Prostate gland (tissue), 2 donors: ENCODE data around the gene OIP5. TPM values are rescaled to one million over a fixed set of nuclear protein-coding genes. Genes with fewer than 3 reads are reported as not detected.

Experiments used
- DNase-seq: peaks from one replicate; pipeline ENCODE4 v3.0.0-alpha.2; 2019; ENCODE audit warnings: low spot score
- H3K27ac ChIP-seq, 2 donors: fragments of 200-600 bp; sonication (generic); 2 replicates each; pipeline ENCODE4 v1.5.1; 2017 to 2019
- H3K27me3 ChIP-seq: fragments of 200-600 bp; sonication (generic); replicated peaks from 2 replicates; pipeline ENCODE4 v1.5.1; 2019; ENCODE audit not compliant: insufficient read depth
- H3K36me3 ChIP-seq, 2 donors: fragments of 200-600 bp; sonication (generic); 1 replicate in 1 of 2; 2 replicates in 1 of 2; pipeline versions ENCODE4 v1.5.1 to v1.8.1; 2017 to 2019
- H3K4me1 ChIP-seq: fragments of 200-600 bp; sonication (generic); replicated peaks from 2 replicates; pipeline ENCODE4 v1.5.1; 2019
- H3K4me3 ChIP-seq, 2 donors: fragments of 200-600 bp; sonication (generic); 2 replicates each; pipeline ENCODE4 v1.5.1; 2017 to 2019
- H3K9me3 ChIP-seq: fragments of 200-600 bp; sonication (generic); 2 replicates; pipeline ENCODE4 v1.5.1; 2017
- CTCF ChIP-seq, 4 experiments: fragments of 200-600 bp in 2 of 4; fragments of 450-650 bp in 2 of 4; sonication (generic) in 2 of 4; IDR thresholded peaks; 1 replicate in 3 of 4; 2 replicates in 1 of 4; pipeline ENCODE4 v1.5.1; 2016 to 2019; ENCODE audit warnings: antibody characterized with exemption in 4 of 4, mild to moderate bottlenecking in 2 of 4, moderate library complexity in 2 of 4
- POLR2A ChIP-seq: fragments of 450-650 bp; IDR thresholded peaks from one replicate; pipeline ENCODE4 v1.6.1; 2016; ENCODE audit warnings: antibody characterized with exemption, mild to moderate bottlenecking
- POLR2AphosphoS5 ChIP-seq: sonication (generic); formaldehyde crosslinking; IDR thresholded peaks from one replicate; pipeline ENCODE4 v1.6.1; 2017; ENCODE audit warnings: antibody characterized with exemption
- WGBS: methylation state at CpG from one replicate; pipeline ENCODE4 v1.1.5; 2018; 5-methylcytosine and 5-hydroxymethylcytosine counted together
- intact Hi-C: fragments of 100-400 bp; cut with DNase I; formaldehyde crosslinking; loops from one replicate; pipeline ENCODE4 v1.14.2; 2022
- total RNA-seq, 2 donors: library from RNA; depleted of rRNA; stranded (reverse); fragments of >200 nt; gene quantifications; one replicate each; pipeline ENCODE4 v1.1.0, GENCODE V29; 2016

OIP5 gene
- total RNA-seq, 2 donors from 2014 or later = 1.1 to 4.6 TPM

GRCh38 chr15:41350057-41350717, 17.8 kb upstream of the OIP5 start:
- no peaks in the 10 kb centered on the region for H3K36me3 ChIP-seq
- TF ChIP-seq POLR2A = no peak
- TF ChIP-seq POLR2AphosphoS5 = no peak
- no peak for TF ChIP-seq CTCF (IDR thresholded peaks at IDR 0.05)
- no peak for DNase-seq
- H3K27me3 ChIP-seq = no peaks in the 10 kb centered on the region
- H3K4me3 ChIP-seq = no peak overlapping the region
- H3K9me3 ChIP-seq = no peaks in the 10 kb centered on the region
- no peaks in the 10 kb centered on the region for H3K4me1 ChIP-seq
- intact Hi-C loops = no loop called here
- 56% methylated on average over 10 of the region's 10 CpGs for WGBS
- H3K27ac ChIP-seq = no peak overlapping the region

DNA sequence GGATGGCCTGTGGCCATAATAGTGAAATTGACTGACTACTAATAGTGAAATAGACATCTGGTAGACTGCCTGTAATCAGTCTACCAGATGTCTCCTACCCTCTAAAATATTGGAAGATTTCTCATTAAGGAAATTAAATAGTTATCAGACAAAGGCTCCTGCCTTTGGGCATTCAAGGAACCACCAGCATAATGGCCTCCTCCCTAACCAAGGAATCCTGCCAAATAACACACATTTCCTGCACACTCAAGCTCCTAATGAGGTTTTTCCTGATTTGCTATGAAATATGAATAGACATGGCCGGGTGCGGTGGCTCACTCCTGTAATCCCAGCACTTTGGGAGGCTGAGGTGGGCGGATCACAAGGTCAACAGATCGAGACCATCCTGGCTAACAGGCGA, 14.8 kb upstream of the OIP5 start:
- H3K9me3 ChIP-seq = no peaks in the 10 kb centered on the region
- H3K4me3 ChIP-seq = no peak overlapping the region
- no peaks in the 10 kb centered on the region for H3K36me3 ChIP-seq
- H3K27me3 ChIP-seq = no peaks in the 10 kb centered on the region
- no peak for TF ChIP-seq CTCF (IDR thresholded peaks at IDR 0.05)
- no peak for TF ChIP-seq POLR2AphosphoS5
- intact Hi-C loops = no loop called here
- 94% methylated on average over 5 of the region's 5 CpGs for WGBS
- DNase-seq = no peak
- no peaks in the 10 kb centered on the region for H3K4me1 ChIP-seq
- H3K27ac ChIP-seq = no peak overlapping the region

- Histone ChIP-seq H3K4me3 (no peak overlapping the region), H3K4me1 (no peaks in the 10 kb centered on the region), H3K36me3 (no peaks in the 10 kb centered on the region), H3K27ac (no peak overlapping the region), H3K9me3 (no peaks in the 10 kb centered on the region), H3K27me3 (no peaks in the 10 kb centered on the region)
- DNase-seq = no peak
- intact Hi-C loops = no loop called here
- WGBS = 94% methylated on average over 4 of the region's 4 CpGs
- TF ChIP-seq CTCF (IDR thresholded peaks at IDR 0.05) (no peak), POLR2A (no peak)
Measured at GRCh38 chr15:41341519-41341918, 9.1 kb upstream of the OIP5 start.

- H3K4me3 ChIP-seq = no peak overlapping the region
- no peak overlapping the region for H3K27ac ChIP-seq
- TF ChIP-seq POLR2AphosphoS5 = no peak
- TF ChIP-seq POLR2A = no peak
- TF ChIP-seq CTCF (IDR thresholded peaks at IDR 0.05) = no peak
- intact Hi-C loops = no loop called here
- H3K4me1 ChIP-seq = no peaks in the 10 kb centered on the region
- WGBS = 96% methylated on average over 5 of the region's 5 CpGs
- DNase-seq = no peak
- no peaks in the 10 kb centered on the region for H3K9me3 ChIP-seq
- no peaks in the 10 kb centered on the region for H3K27me3 ChIP-seq
- no peaks in the 10 kb centered on the region for H3K36me3 ChIP-seq
Measured at GRCh38 chr15:41340189-41340695, 7.9 kb upstream of the OIP5 start.
